ENCODE data around the gene GFRA4.
"Not testable (repeated sequence)": the region's sequence is repeated elsewhere in the genome, so short reads cannot be mapped to it uniquely, and the experiment has no call there.

Gene GFRA4

DNA sequence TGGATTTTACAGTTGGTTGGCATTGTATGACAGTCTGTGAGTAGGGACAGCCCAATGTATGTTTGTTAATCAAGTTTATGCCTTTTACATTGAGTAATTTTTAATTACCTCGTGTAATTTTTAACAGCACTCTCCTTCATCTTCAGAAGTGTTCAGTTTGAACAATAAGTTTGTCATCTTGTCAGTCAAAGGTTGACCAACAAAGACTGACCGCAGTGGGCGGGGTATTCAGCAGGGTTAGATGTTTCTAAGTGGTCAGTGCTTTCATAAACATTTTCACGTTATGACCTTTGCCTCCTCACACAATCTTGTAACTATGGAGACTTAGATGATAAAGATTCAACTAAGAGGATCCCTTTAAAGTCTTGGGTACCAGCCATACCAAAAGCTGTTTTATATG is 40.8 kb downstream of the GFRA4 start:
- no peak for DNase-seq (ENCODE audit: low read depth in 2 of 3, low spot score in 2 of 3)

DNA sequence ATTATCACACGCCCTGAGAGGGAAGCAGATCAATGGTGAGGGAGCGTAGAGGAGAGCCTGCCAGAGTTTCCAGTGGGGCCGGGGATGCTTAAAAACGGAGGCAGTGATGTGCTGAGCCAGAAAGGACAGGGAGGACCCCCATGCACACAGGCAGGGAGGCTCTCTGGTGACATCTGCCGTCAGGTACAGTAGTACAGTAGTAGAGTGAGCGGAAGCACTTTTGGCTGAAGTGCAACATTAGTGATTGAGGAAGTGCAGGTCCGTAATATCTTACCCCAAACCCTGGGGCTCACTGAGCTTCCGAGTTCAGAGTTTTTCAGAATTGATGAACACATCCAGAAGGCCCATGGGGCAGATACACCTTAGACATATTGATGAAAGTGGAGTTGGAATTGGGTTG is 42.1 kb downstream of the GFRA4 start:
- no peak for DNase-seq (ENCODE audit: low read depth in 2 of 3, low spot score in 2 of 3)

DNA sequence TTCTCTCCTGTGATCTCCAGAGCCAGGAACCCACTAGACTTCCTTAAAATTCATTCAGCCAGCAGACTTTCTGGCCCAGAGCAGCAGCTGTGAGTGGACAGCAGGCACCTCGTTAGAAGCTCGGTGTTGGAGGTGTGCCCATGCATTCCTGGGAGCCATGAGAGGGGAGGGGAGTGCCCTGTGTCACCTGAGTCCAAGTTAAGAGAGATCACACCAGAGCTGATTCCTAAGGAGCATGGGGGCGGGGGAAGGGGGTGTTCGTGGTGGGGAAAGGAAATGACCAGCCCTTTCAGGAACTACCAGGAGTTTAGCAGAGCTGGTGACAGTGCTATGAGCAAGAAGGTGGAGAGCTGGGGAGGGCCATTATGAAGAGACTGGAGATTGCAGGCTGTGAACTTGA is 46.9 kb downstream of the GFRA4 start:
- DNase-seq (ENCODE audit: low read depth in 2 of 3, low spot score in 2 of 3), result no peak

GRCh38 chr20:3615171-3615840 is 47.9 kb downstream of the GFRA4 start:
- not testable (repeated sequence) for DNase-seq (ENCODE audit: low read depth in 2 of 3, low spot score in 2 of 3)

DNA sequence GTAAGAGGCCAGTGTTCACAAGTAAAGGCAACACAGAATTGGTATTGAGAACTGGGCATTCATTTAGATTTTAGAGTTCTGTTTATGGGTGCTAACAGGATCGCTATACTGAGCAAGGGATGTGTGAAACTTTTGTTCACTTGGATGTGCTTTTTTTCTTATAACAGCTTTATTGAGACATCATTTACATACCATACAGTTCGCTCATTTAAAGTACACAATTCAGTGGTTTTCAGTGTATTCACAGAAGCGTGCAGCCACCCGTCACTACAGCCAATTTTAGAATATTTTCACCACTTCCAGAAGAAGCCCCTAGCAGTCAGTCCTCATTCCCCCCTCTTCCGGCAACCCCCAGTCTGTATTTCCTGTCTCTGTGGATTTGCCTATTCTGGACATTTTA is 48.7 kb downstream of the GFRA4 start:
- no peak for DNase-seq (ENCODE audit: low read depth in 2 of 3, low spot score in 2 of 3)

- no peak for DNase-seq (ENCODE audit: low read depth in 2 of 3, low spot score in 2 of 3)
Observed at GRCh38 chr20:3613821-3614440, 49.3 kb downstream of the GFRA4 start.

DNA sequence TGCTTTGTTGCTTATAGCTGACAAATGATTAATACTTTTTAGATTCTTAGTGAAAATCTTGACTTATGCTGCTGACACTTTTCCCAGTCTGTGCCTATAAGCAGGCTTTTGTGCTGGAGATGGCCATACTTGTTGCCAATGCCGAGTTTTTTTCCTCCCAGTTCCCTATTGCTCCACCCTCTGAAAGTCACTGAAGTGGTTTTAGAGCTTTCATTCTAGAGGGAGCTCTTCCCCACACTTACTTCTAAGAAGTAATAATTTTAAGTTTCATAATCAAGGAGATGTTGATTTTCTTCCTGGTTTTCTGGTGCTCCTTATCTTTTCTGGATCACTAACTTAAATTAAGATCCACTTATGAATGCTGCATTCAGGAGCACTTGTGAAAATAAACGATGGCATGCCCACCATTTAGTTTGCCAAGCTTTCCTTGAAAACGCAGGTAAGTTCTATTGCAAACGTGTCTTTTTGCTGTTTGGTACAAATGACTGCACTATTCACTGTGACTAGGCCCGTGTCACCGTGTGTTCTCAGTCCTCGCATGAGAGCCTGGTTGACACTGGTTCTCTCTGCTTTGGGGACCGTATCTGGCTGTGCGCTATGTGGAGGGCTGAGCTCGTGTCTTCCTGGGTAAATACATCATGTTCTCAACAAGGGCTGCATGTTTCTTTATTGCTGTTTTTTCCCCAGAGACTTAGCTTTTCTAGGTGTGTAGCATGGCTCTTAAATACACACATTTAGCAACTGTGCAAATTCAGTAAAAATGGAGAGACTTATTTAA is 50.2 kb downstream of the GFRA4 start:
- DNase-seq (ENCODE audit: low read depth in 2 of 3, low spot score in 2 of 3), result no peak

GRCh38 chr20:3611901-3612300 is 51.3 kb downstream of the GFRA4 start:
- DNase-seq (ENCODE audit: low read depth in 2 of 3, low spot score in 2 of 3), result no peak
